OCI-LY7 (cell line): Measurements from ENCODE around the gene KLHL26.

Experiments used
- EZH2phosphoT487 ChIP-seq: fragments of 200-600 bp; sonication (generic); IDR thresholded peaks from 2 replicates; pipeline ENCODE4 v1.6.1; 2018; ENCODE audit warnings: low read depth, borderline replicate concordance, mild to moderate bottlenecking, mixed run types, antibody characterized with exemption, low read length, moderate library complexity, mixed read lengths
- TF ChIP-seq, protein P1 (sequence below): fragments of 200-600 bp; sonication (generic); conservative IDR thresholded peaks from 2 replicates; pipeline ENCODE4 v1.5.1; 2014; ENCODE audit warnings: mild to moderate bottlenecking, antibody characterized with exemption, low read length, moderate library complexity, mixed read lengths

- TF ChIP-seq, protein P1, sequence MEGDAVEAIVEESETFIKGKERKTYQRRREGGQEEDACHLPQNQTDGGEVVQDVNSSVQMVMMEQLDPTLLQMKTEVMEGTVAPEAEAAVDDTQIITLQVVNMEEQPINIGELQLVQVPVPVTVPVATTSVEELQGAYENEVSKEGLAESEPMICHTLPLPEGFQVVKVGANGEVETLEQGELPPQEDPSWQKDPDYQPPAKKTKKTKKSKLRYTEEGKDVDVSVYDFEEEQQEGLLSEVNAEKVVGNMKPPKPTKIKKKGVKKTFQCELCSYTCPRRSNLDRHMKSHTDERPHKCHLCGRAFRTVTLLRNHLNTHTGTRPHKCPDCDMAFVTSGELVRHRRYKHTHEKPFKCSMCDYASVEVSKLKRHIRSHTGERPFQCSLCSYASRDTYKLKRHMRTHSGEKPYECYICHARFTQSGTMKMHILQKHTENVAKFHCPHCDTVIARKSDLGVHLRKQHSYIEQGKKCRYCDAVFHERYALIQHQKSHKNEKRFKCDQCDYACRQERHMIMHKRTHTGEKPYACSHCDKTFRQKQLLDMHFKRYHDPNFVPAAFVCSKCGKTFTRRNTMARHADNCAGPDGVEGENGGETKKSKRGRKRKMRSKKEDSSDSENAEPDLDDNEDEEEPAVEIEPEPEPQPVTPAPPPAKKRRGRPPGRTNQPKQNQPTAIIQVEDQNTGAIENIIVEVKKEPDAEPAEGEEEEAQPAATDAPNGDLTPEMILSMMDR: no peak
- TF ChIP-seq EZH2phosphoT487: no peak
These were observed 22.6 kb downstream of the KLHL26 start for GRCh38 chr19:18659281-18660050.
